Measurements from ENCODE around the gene ATXN1. TPM values are rescaled to one million over a fixed set of nuclear protein-coding genes. Genes with fewer than 3 reads are reported as not detected.

Gene ATXN1
- polyA plus RNA-seq, 2 of the 4 experiments (the other 2 are of a cell fraction) = 2.9 to 8.3 TPM

DNA sequence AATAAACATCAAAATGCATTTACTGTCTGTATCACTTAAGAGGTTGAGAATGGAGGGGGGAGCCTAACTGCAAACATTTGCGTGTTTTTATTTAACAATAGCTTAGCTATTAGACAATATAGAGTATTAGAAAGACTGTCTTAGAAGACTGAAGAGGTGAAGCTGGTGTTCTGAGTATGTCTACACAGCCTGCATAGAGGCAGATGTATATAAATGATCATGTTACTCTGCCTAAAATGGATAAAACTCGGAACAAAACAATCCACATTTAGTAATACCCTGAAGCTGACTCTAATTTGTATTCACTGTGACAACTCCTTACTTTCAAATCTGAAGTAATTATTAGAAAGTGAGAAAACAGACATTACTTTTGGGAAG is 340.9 kb downstream of the ATXN1 start:
- 63% methylated on average over 2 of the region's 2 CpGs for WGBS (ENCODE audit: missing lambda C conversion rate)
- H3K4me2 ChIP-seq = no peak overlapping the region
- H3K9me3 ChIP-seq = no peaks in the 10 kb centered on the region
- H3K4me1 ChIP-seq = peaks cover 7% of the 10 kb centered on the region; the same call in 2 of the 3 replicates
- no peak overlapping the region for H3K27ac ChIP-seq
- DNase-seq (ENCODE audit: low read depth in 1 of 2, low spot score in 1 of 2) (no peak), ATAC-seq (no peak), FAIRE-seq (no peak)
- CTCF ChIA-PET = interaction anchor here (0.8 to 1.4 kb wide), 3 partner anchors 11 to 87 kb away, joined by 3 to 5 read pairs (median 4); no protein-coding TSS in a partner anchor
- POLR2A ChIA-PET = no interaction called here
- H3K4me3 ChIP-seq = no peak overlapping the region
- TF ChIP-seq PBX3 (IDR thresholded peaks at IDR 0.05) (no peak), NPAS2 (CRISPR knock-in tag; IDR thresholded peaks at IDR 0.05; ENCODE audit: borderline replicate concordance) (no peak), SMC3 (IDR thresholded peaks at IDR 0.05) (no peak), ZSCAN20 (CRISPR knock-in tag; IDR thresholded peaks at IDR 0.05) (no peak), CHD2 (IDR thresholded peaks at IDR 0.05; ENCODE audit: low read length, partially characterized antibody) (no peak)
- TF ChIP-seq, protein P1, sequence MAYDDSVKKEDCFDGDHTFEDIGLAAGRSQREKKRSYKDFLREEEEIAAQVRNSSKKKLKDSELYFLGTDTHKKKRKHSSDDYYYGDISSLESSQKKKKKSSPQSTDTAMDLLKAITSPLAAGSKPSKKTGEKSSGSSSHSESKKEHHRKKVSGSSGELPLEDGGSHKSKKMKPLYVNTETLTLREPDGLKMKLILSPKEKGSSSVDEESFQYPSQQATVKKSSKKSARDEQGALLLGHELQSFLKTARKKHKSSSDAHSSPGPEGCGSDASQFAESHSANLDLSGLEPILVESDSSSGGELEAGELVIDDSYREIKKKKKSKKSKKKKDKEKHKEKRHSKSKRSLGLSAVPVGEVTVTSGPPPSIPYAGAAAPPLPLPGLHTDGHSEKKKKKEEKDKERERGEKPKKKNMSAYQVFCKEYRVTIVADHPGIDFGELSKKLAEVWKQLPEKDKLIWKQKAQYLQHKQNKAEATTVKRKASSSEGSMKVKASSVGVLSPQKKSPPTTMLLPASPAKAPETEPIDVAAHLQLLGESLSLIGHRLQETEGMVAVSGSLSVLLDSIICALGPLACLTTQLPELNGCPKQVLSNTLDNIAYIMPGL (CRISPR knock-in tag; IDR thresholded peaks at IDR 0.05; ENCODE audit: borderline replicate concordance) = no peak

DNA sequence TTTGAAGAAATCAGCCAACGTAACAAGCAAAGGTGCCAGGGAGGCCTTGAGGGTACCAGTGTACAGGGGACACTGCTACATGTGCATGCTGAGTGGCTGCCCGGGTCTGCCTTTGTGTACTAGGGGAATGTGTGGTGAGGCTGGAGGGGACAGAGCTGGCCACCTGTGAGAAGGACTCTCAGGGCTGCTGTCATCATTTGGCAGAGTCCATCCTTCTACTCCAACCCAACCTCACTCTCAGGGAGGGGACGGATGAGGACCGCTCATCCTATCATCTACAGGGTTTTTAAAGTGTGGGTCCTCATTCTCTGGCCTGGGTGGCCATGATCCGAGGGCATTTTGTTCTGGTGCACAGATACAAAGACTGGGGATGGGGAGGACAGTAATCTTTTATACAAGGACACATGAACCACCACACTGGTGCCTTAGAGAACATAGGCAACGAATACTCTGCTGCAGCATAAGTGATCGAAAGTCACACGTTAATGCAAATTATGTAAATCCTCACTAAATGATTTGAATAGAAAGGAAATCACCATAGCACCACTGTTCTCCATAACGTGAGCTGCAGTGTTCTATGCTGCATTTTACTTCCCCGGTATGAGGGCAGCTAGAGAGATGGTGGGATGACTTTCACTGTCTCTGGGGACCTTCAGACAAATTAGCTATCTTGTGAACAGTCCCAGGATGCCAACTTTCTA is 341.5 kb downstream of the ATXN1 start:
- 98% methylated on average over 10 of the region's 10 CpGs for WGBS (ENCODE audit: missing lambda C conversion rate)
- CTCF ChIA-PET = interaction anchor here (0.8 to 1.1 kb wide), 2 partner anchors 10 to 17 kb away, joined by 3 to 5 read pairs; no protein-coding TSS in a partner anchor

DNA sequence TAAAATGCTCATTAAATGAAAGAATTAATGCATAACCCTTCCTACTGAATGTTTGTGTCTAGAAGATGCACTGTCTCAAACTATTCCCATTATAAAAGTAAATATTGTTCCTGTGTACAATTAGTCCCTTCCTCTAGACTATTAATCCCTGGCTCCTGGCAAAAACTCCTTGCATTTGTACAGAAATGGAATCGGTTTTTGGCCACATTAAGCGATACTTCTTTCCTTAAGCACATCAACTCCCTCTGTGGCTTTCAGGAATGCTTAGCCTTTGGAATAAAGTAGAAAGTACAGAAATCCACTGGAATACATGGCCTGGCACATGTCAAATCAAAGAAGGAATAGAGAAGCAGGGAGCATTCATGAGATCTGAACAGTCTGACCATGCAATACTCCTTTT is 343.1 kb downstream of the ATXN1 start:
- 83% methylated on average over 2 of the region's 2 CpGs for WGBS (ENCODE audit: missing lambda C conversion rate)
- Histone ChIP-seq H3K4me3 (no peak overlapping the region), H3K9me3 (no peaks in the 10 kb centered on the region), H3K4me1 (peaks cover 7% of the 10 kb centered on the region; the same call in 2 of the 3 replicates), H3K27ac (no peak overlapping the region), H3K4me2 (no peak overlapping the region)
- ATAC-seq = no peak
- no peak for TF ChIP-seq KDM1A (IDR thresholded peaks at IDR 0.05; ENCODE audit: low read depth)
- TF ChIP-seq E2F6 (IDR thresholded peaks at IDR 0.05; ENCODE audit: borderline replicate concordance, low read depth) = no peak
- no peak for TF ChIP-seq MAZ (IDR thresholded peaks at IDR 0.05; ENCODE audit: borderline replicate concordance, low read depth, low read length)
- TF ChIP-seq, protein P2, sequence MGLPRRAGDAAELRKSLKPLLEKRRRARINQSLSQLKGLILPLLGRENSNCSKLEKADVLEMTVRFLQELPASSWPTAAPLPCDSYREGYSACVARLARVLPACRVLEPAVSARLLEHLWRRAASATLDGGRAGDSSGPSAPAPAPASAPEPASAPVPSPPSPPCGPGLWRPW (IDR thresholded peaks at IDR 0.05) = no peak
- TF ChIP-seq EHF (CRISPR knock-in tag; IDR thresholded peaks at IDR 0.05) = no peak
- no peak for TF ChIP-seq ZFP36 (IDR thresholded peaks at IDR 0.05; ENCODE audit: borderline replicate concordance, partially characterized antibody)
- no peak for TF ChIP-seq HOXB13 (CRISPR knock-in tag; IDR thresholded peaks at IDR 0.05; ENCODE audit: low read depth)
- no peak for TF ChIP-seq NR3C1 (IDR thresholded peaks at IDR 0.05)
- TF ChIP-seq CBX2 (IDR thresholded peaks at IDR 0.05; ENCODE audit: borderline replicate concordance, low read depth) = no peak
- TF ChIP-seq FOSB (CRISPR knock-in tag; IDR thresholded peaks at IDR 0.05) = no peak
- TF ChIP-seq CHD2 (IDR thresholded peaks at IDR 0.05; ENCODE audit: low read length, partially characterized antibody) = no peak
- POLR2A ChIA-PET = no interaction called here
- CTCF ChIA-PET = no interaction called here
- no peak for FAIRE-seq
- DNase-seq (ENCODE audit: low read depth in 1 of 2, low spot score in 1 of 2) = no peak

More for the DNA sequence above, 341.5 kb downstream of the ATXN1 start:
- Histone ChIP-seq H3K27ac (no peak overlapping the region), H3K9me3 (no peaks in the 10 kb centered on the region), H3K4me2 (no peak overlapping the region), H3K4me3 (no peak overlapping the region), H3K4me1 (peaks cover 7% of the 10 kb centered on the region; the same call in 2 of the 3 replicates)
- TF ChIP-seq RARB (CRISPR knock-in tag; IDR thresholded peaks at IDR 0.05) = no peak
- no peak for TF ChIP-seq PHF8 (IDR thresholded peaks at IDR 0.05; ENCODE audit: borderline replicate concordance, low read depth)
- no peak for TF ChIP-seq RNF2 (IDR thresholded peaks at IDR 0.05; ENCODE audit: borderline replicate concordance, low read depth)
- TF ChIP-seq RFX5 (IDR thresholded peaks at IDR 0.05) = no peak
- POLR2A ChIA-PET = no interaction called here
- DNase-seq (ENCODE audit: low read depth in 1 of 2, low spot score in 1 of 2) (no peak), FAIRE-seq (no peak), ATAC-seq (no peak)
